ENCODE results near the gene ACD. TPM values are rescaled to one million over a fixed set of nuclear protein-coding genes. Genes with fewer than 3 reads are reported as not detected.

Gene ACD
- total RNA-seq, 2 donors from 2014 or later: 11.4 to 33.6 TPM

DNA sequence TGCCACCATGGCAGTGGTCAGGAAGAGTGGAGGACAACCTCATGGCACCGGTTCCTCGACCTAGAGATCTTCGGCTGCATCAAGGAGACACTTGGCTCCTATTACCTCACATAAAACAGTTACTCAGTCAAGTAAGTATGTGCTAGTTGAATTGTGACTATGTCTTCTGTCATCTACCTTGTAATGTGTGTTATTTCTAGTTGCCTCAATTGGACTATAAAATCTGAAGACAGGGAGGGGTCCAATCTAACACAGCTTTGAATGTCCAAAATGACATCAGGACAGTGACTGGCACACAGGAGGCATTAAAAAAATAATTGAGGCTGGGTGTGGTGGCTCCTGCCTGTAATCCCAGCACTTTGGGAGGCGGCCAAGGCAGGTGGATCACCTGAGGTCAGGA lies 23.7 kb upstream of the ACD start:
- ATAC-seq (no peak), DNase-seq (no peak)
- Histone ChIP-seq H3K4me1 (no peaks in the 10 kb centered on the region), H3K27ac (no peak overlapping the region), H3K4me3 (no peak overlapping the region), H3K27me3 (no peaks in the 10 kb centered on the region), H3K9me3 (no peaks in the 10 kb centered on the region), H3K36me3 (replicated peaks in 1 of 2; ENCODE audit: insufficient read depth in 1 of 2, low read depth in 2 of 2) (peaks cover 0 to 5% of the 10 kb centered on the region in 2 donors)
- intact Hi-C loops (cut with DNase I): no loop called here
- WGBS, 2 donors: 95 to 98% methylated on average over 4 of the region's 4 CpGs
- TF ChIP-seq, protein P1, sequence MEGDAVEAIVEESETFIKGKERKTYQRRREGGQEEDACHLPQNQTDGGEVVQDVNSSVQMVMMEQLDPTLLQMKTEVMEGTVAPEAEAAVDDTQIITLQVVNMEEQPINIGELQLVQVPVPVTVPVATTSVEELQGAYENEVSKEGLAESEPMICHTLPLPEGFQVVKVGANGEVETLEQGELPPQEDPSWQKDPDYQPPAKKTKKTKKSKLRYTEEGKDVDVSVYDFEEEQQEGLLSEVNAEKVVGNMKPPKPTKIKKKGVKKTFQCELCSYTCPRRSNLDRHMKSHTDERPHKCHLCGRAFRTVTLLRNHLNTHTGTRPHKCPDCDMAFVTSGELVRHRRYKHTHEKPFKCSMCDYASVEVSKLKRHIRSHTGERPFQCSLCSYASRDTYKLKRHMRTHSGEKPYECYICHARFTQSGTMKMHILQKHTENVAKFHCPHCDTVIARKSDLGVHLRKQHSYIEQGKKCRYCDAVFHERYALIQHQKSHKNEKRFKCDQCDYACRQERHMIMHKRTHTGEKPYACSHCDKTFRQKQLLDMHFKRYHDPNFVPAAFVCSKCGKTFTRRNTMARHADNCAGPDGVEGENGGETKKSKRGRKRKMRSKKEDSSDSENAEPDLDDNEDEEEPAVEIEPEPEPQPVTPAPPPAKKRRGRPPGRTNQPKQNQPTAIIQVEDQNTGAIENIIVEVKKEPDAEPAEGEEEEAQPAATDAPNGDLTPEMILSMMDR (IDR thresholded peaks at IDR 0.05): no peak
- no peak for TF ChIP-seq POLR2A (IDR thresholded peaks at IDR 0.05)

DNA sequence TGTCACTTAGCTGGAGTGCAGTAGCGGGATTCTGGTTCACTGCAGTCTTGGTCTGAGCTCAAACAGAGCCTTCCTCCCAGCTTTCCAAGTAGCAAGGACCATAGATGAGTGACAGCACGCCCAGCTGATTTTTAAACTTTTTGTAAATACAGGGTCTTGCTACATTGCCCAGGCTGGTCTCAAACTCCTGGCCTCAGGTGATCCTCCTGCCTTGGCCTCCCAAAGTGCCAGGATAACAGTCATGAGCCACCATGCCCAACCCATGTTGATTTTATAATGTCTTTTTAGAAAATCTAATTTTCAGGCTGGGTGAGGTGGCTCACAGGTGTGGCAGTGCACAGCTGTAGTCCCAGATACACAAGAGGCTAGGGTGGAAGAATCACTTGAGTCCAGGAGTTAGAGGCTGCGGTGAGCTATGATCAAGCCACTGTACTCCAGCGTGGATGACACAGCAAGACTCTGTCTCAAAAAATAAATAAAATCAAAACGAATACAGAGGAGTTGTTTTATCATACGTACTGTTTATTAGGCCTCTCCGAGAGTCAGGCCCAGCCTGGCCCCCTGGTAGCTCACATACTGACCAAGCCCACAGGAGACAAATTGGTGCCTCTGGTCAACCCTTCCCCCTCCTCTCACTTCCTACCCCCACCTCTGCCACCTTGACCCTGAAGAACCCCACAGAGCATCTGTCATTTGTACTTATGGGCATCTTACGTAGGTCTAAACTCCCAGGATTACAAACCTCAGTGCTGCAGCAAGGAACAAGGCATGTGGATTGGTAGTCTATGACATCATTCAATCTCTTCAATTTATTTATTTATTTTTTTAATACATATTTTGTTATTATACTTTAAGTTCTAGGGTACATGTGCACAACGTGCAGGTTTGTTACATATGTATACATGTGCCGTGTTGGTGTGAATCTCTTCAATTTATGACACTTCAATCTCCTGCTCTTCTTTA lies 20.2 kb upstream of the ACD start:
- DNase-seq: no peak
- no peak for ATAC-seq
- Histone ChIP-seq H3K4me1 (no peaks in the 10 kb centered on the region), H3K36me3 (replicated peaks in 1 of 2; ENCODE audit: insufficient read depth in 1 of 2, low read depth in 2 of 2) (peaks cover 0 to 5% of the 10 kb centered on the region in 2 donors), H3K4me3 (no peak overlapping the region), H3K27me3 (no peaks in the 10 kb centered on the region), H3K9me3 (no peaks in the 10 kb centered on the region), H3K27ac (no peak overlapping the region)
- intact Hi-C loops (cut with DNase I): no loop called here
- TF ChIP-seq, protein P1 (IDR thresholded peaks at IDR 0.05): no peak
- TF ChIP-seq POLR2A (IDR thresholded peaks at IDR 0.05): no peak
- WGBS, 2 donors: 90 to 91% methylated on average over 10 of the region's 10 CpGs

DNA sequence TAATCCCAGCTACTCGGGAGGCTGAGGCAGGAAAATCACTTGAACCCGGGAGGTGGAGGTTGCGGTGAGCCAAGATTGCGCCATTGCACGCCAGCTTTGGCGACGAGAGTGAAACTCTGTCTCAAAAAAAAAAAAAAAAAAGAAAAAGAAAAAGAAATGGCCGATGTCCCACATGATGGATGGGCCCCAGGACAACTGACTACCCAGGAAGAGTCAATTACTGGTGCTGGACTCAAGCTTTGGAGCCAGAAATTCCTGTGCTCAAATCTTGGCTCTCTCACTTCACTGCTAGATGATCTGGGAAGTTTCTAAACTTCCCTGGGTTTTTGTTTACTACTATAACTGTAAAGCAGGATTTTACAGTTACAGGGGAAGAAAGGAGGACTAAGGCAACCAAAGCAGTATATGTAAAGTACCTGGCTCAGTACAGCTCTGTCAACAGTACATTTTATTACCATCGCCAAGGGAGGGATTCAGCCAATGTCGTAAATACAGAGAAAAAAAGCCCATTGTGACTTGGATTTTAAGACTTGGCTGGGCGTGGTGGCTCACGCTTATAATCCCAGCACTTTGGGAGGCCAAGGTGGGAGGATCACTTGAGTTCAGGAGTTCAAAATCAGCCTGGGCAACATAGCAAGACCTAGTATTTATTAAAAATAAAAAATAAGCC lies 18.4 kb upstream of the ACD start:
- Histone ChIP-seq H3K27ac (no peak overlapping the region), H3K36me3 (replicated peaks in 1 of 2; ENCODE audit: insufficient read depth in 1 of 2, low read depth in 2 of 2) (no peaks in the 10 kb centered on the region), H3K4me3 (no peak overlapping the region), H3K4me1 (peaks cover 13% of the 10 kb centered on the region), H3K9me3 (no peaks in the 10 kb centered on the region), H3K27me3 (no peaks in the 10 kb centered on the region)
- WGBS, 2 donors: 87 to 92% methylated on average over 12 of the region's 12 CpGs
- no peak for TF ChIP-seq POLR2A (IDR thresholded peaks at IDR 0.05)
- TF ChIP-seq, protein P1 (IDR thresholded peaks at IDR 0.05): no peak
- intact Hi-C loops (cut with DNase I): no loop called here
- ATAC-seq: no peak
- DNase-seq: no peak

DNA sequence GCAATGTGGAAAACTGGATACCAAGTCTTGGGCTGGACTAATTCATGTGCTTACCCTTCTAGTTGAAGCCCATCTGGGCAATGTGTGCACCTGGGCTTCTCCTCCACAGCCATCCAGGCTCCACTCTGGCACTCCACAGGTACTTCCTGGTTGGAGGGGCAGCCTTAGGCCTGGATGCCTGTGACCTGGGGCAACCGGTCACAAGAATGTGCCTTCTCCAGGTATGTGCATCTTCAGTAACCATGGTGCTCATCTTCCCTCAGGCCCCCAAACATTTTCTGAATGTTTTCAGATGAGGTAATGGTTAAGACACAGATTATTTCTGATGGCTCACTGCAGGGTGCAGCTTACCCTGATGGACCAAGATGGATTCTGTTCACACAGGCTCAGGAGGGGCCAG lies 17.7 kb upstream of the ACD start:
- DNase-seq (no peak), ATAC-seq (no peak)
- Histone ChIP-seq H3K4me1 (peaks cover 21% of the 10 kb centered on the region), H3K9me3 (no peaks in the 10 kb centered on the region), H3K4me3 (no peak overlapping the region), H3K36me3 (replicated peaks in 1 of 2; ENCODE audit: insufficient read depth in 1 of 2, low read depth in 2 of 2) (no peaks in the 10 kb centered on the region), H3K27ac (no peak overlapping the region), H3K27me3 (no peaks in the 10 kb centered on the region)
- intact Hi-C loops (cut with DNase I): no loop called here
- 80 to 92% methylated on average over 1 of the region's 1 CpG for WGBS, 2 donors
- TF ChIP-seq POLR2A (IDR thresholded peaks at IDR 0.05): no peak
- TF ChIP-seq, protein P1 (IDR thresholded peaks at IDR 0.05): no peak

All from body of pancreas (tissue), 4 donors.